Nephron progenitor cell (in vitro differentiated cells): ENCODE results near the gene BCL7A.

Experiments
- DNase-seq: peaks from one replicate; pipeline ENCODE4 v3.0.0; 2021
- H3K27ac Mint-ChIP-seq: 2 replicates; pipeline ENCODE4 v1.8.0; 2021; ENCODE audit warnings: mild to moderate bottlenecking, moderate library complexity, mixed read lengths
- H3K27me3 Mint-ChIP-seq: 2 replicates; pipeline ENCODE4 v1.8.0; 2021; ENCODE audit warnings: mild to moderate bottlenecking, low read depth, mixed read lengths; ENCODE audit not compliant: poor library complexity
- H3K36me3 Mint-ChIP-seq: 2 replicates; pipeline ENCODE4 v1.8.0; 2021; ENCODE audit warnings: low read depth, mixed read lengths
- H3K4me1 Mint-ChIP-seq: 2 replicates; pipeline ENCODE4 v1.8.0; 2021; ENCODE audit warnings: mixed read lengths
- H3K4me3 Mint-ChIP-seq: 2 replicates; pipeline ENCODE4 v1.8.0; 2021; ENCODE audit warnings: mild to moderate bottlenecking, moderate library complexity, mixed read lengths
- H3K9me3 Mint-ChIP-seq: 2 replicates; pipeline ENCODE4 v1.8.0; 2021; ENCODE audit warnings: mild to moderate bottlenecking, moderate library complexity, mixed read lengths
- CTCF ChIP-seq: fragments of 200-600 bp; sonication (generic); IDR thresholded peaks from 2 replicates; pipeline ENCODE4 v1.5.0; 2021; ENCODE audit warnings: antibody characterized with exemption

Gene BCL7A

GRCh38 chr12:122028165-122028904 lies 6.7 kb downstream of the BCL7A start:
- Mint-ChIP-seq H3K4me1 (peaks cover 54% of the 10 kb centered on the region), H3K27ac (peak overlapping the region; percentile 57), H3K4me3 (no peak overlapping the region), H3K27me3 (no peaks in the 10 kb centered on the region), H3K9me3 (no peaks in the 10 kb centered on the region), H3K36me3 (peaks cover 19% of the 10 kb centered on the region)
- TF ChIP-seq CTCF: no peak
- DNase-seq: no peak

GRCh38 chr12:122028905-122029560 lies 7.3 kb downstream of the BCL7A start:
- Mint-ChIP-seq H3K36me3 (peaks cover 24% of the 10 kb centered on the region), H3K4me3 (no peak overlapping the region), H3K4me1 (peaks cover 51% of the 10 kb centered on the region), H3K27me3 (no peaks in the 10 kb centered on the region), H3K9me3 (no peaks in the 10 kb centered on the region), H3K27ac (peak overlapping the region; percentile 57)
- no peak for DNase-seq
- no peak for TF ChIP-seq CTCF

DNA sequence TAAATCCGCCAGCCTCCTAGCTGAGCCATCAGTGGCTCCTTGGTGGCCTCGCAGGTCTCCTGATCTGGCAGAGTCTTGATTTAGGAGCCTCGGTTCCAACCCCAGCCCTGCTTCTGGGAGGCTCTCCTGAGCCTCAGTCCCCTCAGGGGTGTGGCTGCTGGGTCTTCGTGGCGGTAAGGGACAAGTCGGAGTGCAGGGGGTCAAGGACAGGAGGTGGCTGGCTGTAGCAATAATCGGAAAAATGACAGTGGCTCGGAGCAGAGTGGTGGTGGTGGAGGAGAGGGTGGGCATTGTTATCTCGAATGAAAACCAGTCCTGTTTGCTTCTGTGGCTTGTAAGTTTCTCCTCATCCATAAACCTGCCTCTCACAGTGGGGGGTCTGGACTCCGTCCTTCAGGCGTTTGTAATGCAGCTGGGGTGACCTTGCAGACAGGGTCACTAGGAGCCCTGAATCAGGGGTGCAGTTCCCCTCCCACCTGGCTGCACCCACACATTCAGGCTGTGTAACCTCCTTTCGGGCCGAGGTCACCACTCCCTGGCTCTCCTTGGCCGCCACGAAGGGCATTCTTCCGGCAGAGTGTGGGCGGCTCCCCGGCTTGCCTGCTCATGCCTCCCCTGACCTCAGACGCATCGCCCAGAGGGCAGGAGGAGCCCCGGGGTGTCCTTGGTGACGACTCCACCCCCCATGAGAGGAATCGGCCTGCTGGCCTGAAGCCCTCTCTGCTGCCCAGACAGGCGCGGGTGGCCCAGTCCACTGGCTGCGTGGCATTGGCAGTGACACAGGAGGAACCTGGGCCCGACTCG lies 8.1 kb downstream of the BCL7A start:
- H3K36me3 Mint-ChIP-seq: peaks cover 25% of the 10 kb centered on the region
- H3K27me3 Mint-ChIP-seq: no peaks in the 10 kb centered on the region
- no peaks in the 10 kb centered on the region for H3K9me3 Mint-ChIP-seq
- TF ChIP-seq CTCF: no peak
- peak overlapping the region; percentile 36 for H3K27ac Mint-ChIP-seq
- no peak for DNase-seq
- H3K4me3 Mint-ChIP-seq: no peak overlapping the region
- H3K4me1 Mint-ChIP-seq: peaks cover 45% of the 10 kb centered on the region

GRCh38 chr12:122030424-122031035 lies 8.8 kb downstream of the BCL7A start:
- no peak for TF ChIP-seq CTCF
- DNase-seq: no peak
- H3K4me3 Mint-ChIP-seq: no peak overlapping the region
- H3K27ac Mint-ChIP-seq: no peak overlapping the region
- no peaks in the 10 kb centered on the region for H3K9me3 Mint-ChIP-seq
- peaks cover 29% of the 10 kb centered on the region for H3K36me3 Mint-ChIP-seq
- no peaks in the 10 kb centered on the region for H3K27me3 Mint-ChIP-seq
- peaks cover 45% of the 10 kb centered on the region for H3K4me1 Mint-ChIP-seq

DNA sequence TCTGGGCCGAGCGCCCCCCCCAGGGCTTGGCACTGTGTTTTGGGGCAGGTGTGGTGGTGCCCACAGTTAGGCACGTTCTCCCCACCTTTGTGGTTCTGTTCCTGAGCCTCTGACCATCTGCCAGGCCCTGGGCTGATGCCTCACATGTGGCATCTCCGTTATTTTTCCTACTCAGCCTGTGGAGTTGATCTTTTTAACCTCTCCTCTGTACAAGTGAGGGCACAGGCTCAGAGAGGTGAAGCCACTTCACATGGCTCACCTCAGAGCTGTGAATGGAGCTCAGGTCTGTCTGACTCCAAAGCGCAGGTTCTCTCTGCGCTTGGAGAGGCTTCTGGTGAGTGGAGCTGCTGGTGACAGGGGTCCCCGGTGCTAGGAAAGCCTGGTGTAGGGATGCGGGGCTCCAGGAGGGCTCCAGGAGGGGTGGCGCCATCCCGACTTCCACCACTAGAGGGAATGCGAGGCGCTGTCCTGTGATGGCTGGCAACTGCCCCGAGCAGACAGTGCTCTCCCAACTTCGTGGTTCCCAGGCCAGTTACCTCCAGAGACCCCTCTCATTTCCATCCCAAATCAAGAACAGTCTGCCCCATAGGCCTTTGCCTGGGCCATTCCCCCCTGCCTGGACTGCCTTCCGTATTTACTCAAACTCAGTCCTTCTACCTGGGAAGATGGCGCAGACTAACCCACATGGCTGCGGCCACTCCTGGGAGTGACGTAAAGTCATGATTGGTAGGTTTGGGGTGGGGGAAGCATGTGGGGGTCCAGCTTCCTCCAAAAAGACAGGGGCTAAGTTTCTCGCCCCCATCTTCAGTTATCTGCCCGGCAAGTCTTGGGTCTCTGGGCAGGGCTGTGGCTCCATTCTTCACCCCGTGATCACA lies 9.9 kb downstream of the BCL7A start:
- no peaks in the 10 kb centered on the region for H3K9me3 Mint-ChIP-seq
- TF ChIP-seq CTCF: peak; percentile 77
- H3K27me3 Mint-ChIP-seq: no peaks in the 10 kb centered on the region
- H3K36me3 Mint-ChIP-seq: peaks cover 39% of the 10 kb centered on the region
- no peak overlapping the region for H3K4me3 Mint-ChIP-seq
- peak; percentile 76 for DNase-seq
- H3K4me1 Mint-ChIP-seq: peaks cover 42% of the 10 kb centered on the region
- peak overlapping the region; percentile 80 for H3K27ac Mint-ChIP-seq
